Erythroblast (primary cell): ENCODE data around the gene AFDN.

Experiments
- GATA1 ChIP-seq: IDR thresholded peaks from 2 replicates; pipeline ENCODE4 v1.6.1; 2011; ENCODE audit warnings: low read depth, mild to moderate bottlenecking, control low read depth, low read length, moderate library complexity
- POLR2A ChIP-seq: IDR thresholded peaks from 2 replicates; pipeline ENCODE4 v1.6.1; 2011; ENCODE audit warnings: mild to moderate bottlenecking, low read length

DNA sequence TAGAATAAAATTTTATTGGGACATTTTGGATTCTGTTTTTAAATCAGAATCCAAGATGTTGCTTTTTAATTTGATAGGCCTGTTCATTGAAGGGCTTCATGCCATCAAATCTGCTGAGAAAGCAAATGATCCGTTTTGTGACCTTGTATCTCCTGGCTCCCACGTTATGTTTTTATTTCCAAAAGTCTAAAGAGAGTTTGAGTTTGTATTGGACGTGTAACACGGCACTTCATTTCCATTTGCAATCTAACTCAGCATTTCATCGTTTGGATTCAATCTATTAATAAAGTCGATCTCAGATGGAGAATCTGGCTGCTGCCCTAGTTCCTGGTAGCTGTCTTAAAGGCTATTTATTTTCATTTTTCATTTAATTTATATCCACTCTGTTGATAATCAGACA lies 187.7 kb downstream of the AFDN start:
- TF ChIP-seq POLR2A: no peak
- no peak for TF ChIP-seq GATA1
